Stromal cell of bone marrow (primary cell): Measurements from ENCODE around the gene GMEB2.
"Not testable (repeated sequence)": the region's sequence is repeated elsewhere in the genome, so short reads cannot be mapped to it uniquely, and the experiment has no call there.

Experiments
- DNase-seq: peaks from one replicate; pipeline ENCODE4 v3.0.0-alpha.2; 2012; ENCODE audit warnings: low read depth

The GMEB2 gene

DNA sequence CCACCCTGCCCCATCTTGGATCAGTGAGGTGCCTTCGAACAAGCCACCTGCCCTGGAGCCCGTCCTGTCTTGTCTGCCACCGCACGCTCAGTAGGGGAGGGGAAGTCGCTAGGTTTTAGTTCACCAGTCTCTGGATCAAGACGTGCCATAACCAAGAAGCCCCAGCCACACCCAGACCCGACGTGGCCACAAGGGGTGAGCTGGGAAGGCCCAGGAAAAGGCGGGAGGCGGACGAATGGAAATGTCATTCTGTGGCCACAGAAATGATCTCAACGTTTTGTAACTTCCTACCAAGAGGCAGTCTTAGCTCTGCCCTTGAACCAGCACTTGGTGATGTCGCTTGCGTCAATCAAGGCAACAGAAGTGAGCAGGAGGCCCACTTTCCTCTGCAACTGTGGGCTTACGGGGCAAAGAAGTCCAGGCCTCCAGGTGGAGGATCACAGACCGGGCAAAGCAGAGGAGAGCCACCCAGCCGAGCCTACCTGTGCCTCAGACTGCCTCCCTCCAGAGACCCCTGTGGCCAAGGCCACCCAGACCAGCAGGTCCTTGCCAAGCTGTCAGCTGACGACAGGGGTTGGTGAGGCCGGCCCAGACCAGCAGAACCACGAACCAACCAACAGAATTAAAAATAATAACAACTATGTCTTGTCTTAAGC is 14.5 kb downstream of the GMEB2 start:
- DNase-seq: peak; percentile 36

DNA sequence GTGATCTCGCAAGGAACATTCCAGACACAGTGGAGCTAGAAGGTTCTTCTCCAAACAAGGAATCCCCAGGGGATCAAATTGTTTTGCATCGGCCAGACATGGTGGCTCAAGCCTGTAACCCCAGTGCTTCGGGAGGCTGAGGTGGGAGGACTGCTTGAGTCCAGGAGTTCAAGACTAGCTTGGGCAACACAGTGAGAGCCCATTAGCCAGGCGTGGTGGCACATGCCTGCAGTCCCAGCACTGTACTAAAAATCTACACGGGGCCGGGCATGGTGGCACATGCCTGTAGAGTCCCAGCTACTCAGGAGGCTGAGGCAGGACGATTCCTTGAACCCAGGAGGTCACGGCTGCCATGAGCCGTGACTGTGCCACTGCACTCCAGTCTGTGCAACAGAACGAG is 15.3 kb downstream of the GMEB2 start:
- DNase-seq: no peak

DNA sequence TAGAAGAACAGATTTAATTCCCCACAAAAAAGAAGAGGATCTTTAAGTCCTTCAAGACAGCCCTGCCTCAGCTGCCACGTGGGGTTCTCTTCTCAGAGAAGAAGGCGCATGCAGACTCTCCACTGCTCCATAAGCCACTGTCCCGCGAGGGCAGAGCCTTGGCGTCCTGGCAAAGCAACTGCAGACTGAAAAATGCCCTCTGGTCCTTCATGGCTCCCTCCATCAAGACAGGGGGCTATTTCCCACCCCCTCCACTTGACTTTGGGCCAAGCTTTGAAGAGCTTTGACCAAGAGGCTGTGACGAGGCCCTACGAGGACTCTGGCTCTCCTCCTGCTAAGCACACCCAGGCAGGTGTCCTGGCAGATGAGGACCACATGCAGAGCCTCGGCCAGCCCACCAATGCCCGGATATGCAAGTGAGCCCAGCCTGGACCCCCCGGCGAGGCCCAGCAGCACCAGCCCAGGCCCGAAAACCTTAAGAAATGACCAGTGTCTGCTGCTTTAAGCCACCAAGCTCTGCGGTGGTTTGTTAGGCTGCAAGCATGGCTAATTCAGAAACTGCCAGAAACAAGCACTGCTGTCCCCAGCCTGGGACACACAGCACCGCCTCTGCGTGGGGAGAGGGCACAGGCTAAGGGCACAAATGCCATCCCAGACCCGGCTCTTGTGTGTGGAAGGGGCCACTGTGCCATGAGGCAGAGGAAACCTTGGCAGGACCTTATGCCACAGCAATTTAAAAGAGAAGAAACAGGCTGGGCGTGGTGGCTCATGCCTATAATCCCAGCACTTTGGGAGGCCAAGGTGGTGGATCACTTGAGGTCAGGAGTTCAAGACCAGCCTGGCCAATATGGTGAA is 16.1 kb downstream of the GMEB2 start:
- no peak for DNase-seq

DNA sequence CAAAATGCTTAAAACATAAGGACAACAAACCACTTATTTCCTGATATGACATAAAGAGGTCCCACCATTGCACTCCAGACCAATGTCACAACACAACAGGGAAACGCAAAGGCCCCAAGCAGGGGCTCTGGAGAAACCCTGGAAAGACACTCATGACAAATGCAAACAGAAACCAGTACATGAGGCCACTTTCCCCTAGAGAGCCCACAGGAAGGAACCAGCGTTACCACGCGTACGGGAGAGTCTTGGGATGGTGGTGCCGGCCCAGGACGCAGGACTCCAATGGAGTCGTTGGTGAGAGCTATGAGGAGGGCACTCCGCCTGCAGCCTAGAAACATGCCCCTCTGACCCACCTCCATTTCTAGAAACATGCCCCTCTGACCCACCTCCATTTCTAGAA is 20.2 kb downstream of the GMEB2 start:
- no peak for DNase-seq

DNA sequence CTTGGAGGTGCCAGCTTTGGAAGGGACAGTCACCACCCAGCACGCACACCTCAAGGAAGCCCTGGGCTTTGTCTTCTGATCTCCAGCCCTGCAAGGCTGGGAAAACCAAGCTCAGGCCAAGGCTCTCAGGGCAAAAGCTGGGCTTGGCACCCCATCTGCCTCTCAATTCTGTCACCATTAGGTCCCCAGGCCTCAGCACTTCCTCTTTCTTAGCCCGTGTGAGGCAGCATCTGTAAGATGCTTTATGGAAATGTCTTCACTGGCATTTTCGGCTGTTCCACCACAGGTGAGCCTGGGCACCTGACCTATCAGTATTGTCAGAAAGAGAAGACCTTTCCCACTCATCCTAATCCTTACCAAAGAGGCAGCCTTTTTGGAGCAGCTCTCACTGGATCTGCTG is 24.6 kb downstream of the GMEB2 start:
- DNase-seq: no peak

DNA sequence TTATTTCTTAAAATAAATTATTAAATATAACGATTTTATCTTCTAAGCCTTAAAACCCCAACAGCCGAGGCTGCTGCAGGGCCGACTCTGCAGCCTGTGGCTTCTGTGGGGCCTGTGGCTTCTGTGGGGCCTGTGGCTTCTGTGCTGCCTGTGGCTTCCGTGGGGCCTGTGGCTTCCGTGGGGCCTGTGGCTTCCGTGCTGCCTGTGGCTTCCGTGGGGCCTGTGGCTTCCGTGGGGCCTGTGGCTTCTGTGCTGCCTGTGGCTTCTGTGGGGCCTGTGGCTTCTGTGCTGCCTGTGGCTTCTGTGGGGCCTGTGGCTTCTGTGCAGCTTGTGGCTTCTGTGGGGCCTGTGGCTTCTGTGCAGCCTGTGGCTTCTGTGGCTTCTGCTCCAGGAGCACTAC is 25.2 kb downstream of the GMEB2 start:
- not testable (repeated sequence) for DNase-seq

DNA sequence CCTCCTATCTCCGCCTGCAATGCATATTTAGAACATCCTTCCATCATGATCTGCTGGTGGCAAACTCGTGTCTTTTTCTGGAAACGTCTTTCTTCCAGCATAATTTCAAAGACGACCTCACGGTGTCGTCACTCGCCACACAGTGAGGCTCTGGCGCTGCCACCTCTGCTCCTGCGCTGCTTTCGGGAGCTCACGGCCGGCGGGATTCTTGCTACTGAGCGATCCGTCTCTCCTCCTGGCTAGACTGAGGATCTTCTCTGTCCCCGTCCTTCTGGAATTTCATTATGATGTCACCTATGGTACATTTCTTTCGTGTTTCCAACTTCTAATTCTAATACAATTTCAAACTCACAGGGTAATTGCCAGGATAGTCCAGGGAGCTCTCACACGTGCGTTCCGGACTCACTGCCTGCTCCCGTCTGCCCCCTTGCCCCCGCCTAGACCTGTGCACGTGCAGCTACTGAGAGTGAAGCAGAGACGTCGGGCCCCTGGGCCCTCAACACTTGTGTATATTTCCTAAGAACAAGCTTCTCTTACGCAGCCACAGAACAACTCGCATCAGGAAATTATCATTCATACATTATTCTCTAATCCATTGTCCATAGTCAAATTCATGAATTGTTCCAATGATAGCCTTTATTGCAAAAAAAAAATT is 27.4 kb downstream of the GMEB2 start:
- DNase-seq: no peak

DNA sequence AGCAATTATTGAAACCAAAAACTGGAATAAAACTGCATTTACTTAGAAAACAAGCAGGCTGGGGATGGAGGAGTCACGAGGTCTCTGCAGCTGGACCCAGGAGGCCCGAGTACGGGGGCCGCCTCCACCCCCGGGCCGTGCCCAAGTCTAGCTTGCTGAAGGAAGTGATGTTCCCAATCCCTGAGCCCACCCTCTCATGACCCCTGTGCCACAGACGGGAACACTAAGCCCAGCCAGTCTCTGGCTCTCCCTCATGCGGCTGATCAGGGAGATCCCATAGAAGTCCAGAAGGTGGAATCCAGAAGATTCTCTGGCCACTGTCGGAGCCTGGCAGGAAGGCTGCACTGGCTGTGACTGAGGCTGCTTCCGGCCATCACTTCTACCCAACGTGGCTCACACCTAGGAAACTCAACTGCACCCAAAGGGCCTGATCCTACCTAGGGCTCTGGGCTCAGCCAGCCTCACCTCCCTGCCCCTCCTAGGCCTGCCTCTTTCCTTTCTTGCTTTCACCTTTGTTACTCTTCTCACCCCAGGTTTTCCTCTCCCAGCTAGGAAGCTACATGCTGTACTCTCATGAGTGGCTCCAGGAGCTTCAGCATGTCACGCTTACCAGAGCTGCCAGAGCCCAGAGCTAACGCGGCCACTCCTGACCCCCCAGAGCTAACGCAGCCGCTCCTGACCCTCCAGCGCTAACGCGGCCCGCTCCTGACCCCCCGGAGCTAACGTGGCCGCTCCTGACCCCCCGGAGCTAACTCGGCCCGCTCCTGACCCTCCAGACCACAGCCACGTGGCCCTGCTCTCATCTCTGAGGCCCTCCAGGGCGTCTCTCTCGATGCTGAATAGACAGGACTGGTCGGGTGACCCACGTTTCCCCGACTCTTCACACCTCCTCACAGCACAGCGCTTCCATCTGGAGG is 28.2 kb downstream of the GMEB2 start:
- DNase-seq: no peak

DNA sequence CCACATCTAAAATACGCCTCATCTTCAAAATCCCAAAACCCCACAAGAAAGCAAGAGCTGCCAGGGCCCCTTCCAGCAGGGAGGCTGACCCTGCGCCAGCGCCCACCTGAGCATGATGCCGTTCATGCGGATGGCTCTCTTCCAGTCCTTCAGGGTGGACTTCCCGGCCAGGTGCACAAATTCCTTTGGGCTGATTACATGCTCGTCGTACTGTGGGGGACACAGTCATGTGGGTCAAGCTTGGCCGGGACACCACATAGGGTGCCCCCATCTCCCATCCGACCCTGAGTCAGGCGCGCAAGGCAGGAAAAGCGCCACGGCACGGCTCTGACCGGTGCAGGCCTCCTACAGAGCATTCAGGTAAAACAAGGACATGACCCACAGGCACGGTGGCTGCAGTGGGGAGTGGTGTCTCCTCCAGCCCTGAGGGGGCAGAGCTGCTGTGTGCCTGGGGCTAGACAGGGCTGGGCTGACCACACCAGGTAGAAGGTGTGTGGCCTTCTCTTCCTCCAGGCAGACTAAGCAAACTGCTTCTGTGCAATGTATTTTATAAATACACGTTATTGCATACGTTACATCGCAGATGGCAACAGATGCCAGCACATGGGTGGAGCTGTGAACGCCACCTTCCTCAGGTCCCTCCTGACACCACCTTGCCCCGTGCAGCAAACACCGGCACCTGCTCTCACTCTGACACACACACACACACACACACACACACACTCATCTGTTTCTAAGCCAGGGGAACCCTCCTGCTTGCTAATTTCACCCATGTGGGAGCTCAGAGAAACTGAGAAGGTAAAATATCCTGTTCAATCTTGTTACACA is 29.0 kb downstream of the GMEB2 start:
- no peak for DNase-seq

DNA sequence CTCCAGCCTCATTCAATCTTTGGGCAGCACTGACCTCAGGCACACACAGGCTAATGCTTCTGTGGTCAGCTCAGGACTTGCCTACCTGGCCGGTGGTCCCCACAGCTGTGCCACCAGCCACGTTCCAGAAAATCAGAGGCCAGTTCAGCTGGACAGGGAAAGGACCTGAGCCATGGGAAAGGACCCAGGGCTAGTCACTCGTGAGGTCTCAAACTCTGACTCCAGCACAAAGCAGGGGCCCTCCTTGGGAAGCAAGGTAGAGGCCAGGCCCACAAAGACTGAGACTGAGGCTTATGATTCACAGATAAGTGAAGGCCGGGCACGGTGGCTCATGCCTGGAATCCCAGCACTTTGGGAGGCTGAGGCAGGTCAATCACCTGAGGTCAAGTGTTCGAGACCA is 30.5 kb downstream of the GMEB2 start:
- DNase-seq: no peak

DNA sequence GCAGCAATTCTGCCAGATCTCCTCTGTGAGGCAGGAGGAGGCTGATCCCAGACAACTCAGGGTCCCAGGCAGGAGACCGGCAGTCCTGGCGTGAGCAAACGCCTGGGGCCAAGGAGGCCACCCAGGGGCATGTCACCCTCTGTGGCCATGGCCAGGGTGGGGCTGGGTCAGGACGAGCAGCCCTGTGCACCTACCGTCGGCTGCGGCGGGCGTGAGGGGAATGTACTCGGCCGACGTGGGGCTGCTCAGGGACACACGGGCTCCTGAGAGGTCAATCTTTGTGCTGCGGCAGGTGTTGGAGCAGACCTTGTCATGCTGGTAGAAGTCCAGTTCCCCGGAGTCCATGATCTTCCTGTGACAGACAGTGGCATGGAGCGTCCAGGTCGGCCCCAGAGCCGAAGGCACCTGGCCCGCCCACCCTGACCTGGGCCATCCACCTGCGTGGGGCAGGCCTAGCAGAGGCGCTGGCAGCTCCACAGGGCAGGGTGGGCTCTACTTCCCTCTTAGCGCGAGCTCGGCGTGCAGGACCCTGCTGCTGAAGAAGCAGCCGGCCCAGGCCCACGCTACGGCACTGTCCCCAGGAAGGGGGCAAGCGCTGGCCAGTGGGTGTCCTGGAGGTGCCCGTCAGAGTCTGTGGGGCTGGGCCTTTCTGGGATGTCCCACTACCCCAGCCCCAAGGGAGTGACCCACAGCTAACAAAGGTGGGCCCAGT is 31.3 kb downstream of the GMEB2 start:
- DNase-seq: no peak

DNA sequence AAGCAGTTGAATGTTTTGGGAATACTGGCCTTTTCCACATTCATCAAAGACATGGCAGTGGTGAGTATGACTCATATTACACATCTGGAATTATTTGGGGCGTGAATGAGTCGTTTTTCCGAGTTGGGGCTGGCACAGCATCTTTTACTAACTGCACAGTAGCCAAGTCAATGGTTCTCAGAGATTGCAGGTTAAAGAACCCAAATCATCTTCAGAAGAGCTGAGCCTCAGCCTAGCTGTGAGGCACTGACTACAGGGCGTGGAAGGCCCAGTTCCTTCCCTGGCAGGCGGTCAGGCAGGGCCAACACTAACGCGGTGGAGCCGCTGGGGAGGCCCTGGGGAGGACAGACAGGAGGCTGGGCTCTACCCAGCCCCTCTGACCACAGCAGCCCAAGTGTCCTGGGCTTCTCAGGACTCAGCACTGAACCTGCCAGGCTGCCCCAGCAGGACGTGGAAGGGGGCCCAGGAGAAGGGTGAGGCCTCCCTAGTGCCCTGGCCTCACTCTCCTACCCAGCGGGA is 32.8 kb downstream of the GMEB2 start:
- DNase-seq: peak; percentile 91

DNA sequence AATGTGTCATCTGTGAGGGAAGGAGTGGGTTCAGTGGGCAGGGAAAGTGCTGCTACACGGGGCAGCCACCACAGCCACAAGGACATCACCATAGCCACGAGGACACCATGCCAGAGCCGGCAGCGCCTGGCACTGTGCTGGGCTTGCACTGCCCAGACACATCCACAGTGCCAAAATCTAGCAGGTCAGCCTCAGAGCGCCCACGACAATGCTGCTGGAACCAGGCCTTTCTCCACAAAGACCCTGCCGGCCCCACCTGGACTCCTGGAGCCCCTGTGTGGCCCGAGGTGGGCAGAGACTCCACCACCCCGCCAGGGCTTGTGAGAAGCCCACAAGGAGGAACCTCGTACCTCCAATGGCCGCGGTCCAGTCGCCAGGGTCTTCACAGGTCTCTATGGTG is 34.2 kb downstream of the GMEB2 start:
- DNase-seq: no peak

DNA sequence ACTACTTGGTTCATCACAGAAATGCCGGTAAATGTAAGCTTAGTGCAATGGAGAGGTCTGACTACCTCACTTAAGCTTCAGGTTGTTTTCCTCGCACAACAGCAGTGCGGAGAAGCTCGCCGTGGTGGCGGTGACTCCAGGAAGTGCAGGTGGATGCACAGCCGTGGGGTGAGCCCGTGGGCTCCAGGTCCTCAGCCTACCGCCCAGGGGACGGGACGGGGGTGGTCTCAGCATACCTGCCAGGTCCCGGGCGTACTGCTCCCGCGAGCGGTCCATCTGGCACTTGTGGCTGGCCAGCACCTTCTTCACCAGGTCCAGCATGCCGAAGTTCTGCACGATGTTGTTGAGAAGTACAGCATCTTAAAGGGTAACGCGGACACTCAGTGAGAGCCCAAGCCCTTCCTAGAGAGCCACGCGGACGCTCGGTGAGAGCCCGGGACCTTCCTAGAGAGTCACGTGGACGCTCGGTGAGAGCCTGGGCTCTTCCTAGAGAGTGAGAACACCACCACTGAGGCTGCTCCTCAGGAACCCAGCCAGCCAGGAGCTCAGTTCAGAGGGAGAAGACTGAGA is 35.0 kb downstream of the GMEB2 start:
- no peak for DNase-seq

DNA sequence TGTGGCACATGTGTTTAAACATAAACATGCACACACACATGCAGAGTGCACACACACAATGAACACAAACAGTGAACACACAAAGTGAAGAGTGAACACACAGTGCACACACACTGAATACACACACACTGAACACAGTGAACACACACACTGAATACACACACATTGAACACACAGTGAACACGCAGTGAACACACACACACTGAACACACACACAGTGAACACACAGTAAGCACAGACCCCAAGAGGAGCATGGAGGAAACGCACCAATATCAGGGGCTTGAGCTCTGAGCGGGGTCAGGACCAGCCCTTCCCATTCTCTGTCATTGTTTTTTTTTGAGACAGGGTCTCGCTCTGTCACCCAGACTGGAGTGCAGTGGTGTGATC is 35.8 kb downstream of the GMEB2 start:
- DNase-seq: no peak

DNA sequence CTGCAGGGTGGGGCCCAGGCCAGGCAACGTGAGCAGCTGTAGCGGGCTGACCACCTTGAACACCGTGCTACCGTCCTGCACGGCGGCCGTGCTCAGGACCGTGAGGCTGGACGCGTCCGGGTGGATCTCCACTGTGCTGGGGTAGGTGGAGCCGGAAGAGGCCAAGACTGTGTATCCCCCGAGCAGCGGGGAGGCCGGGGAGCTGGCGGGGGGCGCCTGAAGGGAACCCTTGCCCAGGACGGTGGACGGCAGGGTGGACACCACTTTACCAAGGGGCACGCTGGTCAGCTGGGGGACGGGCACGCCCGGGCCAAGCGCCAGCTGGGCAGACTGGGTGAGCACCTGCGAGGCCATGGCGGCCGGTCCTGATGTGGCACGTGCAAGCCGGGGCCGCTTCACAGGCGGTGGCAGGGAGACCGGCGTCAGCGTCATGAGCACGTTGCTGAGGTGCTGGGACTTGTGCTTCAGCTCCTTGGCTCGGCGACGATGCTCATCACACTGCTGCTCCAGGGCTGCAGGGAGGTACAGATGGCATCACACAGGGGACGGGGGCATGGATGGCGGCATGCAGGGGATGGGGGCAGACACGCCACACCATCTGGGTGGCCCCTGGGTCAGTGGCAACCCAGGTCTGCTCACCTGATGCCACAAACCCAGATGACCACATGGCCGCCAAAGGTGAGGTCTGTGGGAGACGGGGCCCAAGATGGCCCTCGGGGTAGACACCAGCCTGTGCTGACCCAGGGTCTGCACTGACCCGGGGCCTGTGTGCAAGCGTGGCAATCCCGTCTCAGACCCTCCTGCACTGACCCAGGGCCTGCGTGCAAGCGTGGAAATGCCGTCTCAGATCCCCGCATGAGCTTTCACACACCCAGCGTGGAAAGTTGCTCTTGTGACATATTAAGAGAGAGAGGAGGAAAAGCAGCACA is 36.4 kb downstream of the GMEB2 start:
- no peak for DNase-seq

DNA sequence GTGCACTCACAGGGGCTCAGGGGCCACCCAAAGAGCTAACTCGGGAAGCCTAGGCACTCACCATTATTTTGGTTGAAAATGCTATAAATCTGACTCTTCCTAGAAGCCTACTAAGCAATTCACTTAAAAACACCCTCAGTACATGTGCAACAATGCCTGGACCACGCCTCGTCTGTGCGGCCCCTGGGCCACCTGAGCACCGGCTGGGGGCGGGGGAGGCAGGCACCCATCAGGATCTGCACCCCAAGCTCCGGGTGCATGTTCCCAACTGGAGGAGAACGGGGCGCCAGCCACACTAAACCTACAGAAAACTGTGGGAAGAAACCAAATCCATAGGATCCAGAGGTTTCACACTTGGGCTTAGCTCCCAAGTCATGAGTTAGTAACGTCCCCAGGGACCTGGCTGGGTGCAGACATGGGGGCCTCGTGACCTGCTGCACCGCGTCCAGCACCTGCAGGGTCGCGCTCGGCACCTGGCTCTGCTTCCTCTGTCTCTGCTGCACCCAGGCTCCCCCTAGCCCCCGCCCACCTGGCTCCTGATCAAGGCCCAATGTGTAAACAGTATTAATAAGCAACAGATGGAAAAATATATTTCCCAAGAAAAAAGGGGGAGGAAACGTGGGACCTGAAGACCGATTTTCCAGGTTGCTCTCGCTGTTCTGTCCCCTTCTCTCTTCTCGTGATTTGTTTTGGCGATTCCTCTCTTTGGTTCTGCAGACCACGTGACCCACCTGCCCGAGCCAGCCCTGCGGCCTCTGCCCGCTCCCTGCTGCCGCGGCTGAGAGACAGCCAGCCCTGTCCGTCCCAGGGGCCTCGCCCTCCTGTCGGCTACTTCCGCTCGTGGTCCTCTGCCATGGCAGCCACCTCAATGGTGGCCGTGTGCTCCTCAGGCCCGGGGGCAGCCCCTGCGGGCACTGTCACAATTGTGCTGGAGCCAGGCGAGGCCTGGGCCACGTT is 37.4 kb downstream of the GMEB2 start:
- no peak for DNase-seq

DNA sequence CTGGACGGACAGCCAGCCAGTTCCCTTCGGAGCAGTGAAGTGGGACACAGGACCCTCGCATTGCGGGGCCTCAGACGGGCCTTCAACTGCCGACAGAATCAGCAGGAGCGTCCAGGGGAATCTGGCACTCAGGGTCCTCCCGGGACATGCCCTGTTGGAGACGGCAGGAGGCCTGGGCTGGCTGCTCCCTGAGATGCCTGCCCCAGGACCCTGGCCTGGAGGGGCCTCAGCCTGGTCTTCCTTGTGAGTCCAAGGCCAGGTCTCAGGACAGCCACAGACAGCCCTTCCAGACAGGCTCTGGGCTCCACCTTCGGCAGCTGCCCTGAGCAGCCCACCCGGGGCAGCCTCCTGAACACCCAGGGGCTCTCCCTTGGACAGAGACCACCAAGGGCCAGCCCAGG is 38.3 kb downstream of the GMEB2 start:
- no peak for DNase-seq
